GM12878 (cell line): ENCODE data around the gene PRSS50. TPM values are rescaled to one million over a fixed set of nuclear protein-coding genes. Genes with fewer than 3 reads are reported as not detected.

Experiments used
- ASH2L ChIP-seq: fragments of 300-600, 200-600 bp; sonication (generic); IDR thresholded peaks from 2 replicates; pipeline ENCODE4 v1.6.1; 2017; ENCODE audit warnings: low read depth, mild to moderate bottlenecking, borderline replicate concordance
- ATF7 ChIP-seq: fragments of 450-650 bp; IDR thresholded peaks from 2 replicates; pipeline ENCODE4 v1.6.1; 2016; ENCODE audit warnings: low read depth, mild to moderate bottlenecking
- BCLAF1 ChIP-seq: fragments of 450-650 bp; IDR thresholded peaks from 2 replicates; pipeline ENCODE4 v1.6.1; 2017; ENCODE audit warnings: antibody characterized with exemption, mild to moderate bottlenecking, moderate library complexity
- BRCA1 ChIP-seq: IDR thresholded peaks from 2 replicates; pipeline ENCODE4 v1.6.1; 2011; ENCODE audit warnings: low read depth, low read length, improper control_type of control experiment
- CREB1 ChIP-seq: IDR thresholded peaks from 2 replicates; pipeline ENCODE4 v1.6.1; 2012; ENCODE audit warnings: low read depth, mild to moderate bottlenecking, inconsistent platforms
- EGR1 ChIP-seq, 2 experiments: IDR thresholded peaks; 1 replicate in 1 of 2; 2 replicates in 1 of 2; pipeline ENCODE4 v1.6.1; 2011 to 2012; ENCODE audit warnings: low read depth in 2 of 2, low read length in 2 of 2, borderline replicate concordance in 1 of 2, mild to moderate bottlenecking in 1 of 2, moderate library complexity in 1 of 2
- EZH2 ChIP-seq: IDR thresholded peaks from 2 replicates; pipeline ENCODE4 v1.6.1; 2012; ENCODE audit warnings: low read depth, mild to moderate bottlenecking, control low read depth, inconsistent platforms, low read length, borderline replicate concordance; ENCODE audit not compliant: control insufficient read depth
- FOXM1 ChIP-seq: IDR thresholded peaks from 2 replicates; pipeline ENCODE4 v1.6.1; 2012; ENCODE audit warnings: low read depth, mild to moderate bottlenecking, inconsistent platforms, low read length, moderate library complexity
- LARP7 ChIP-seq: fragments of 450-650 bp; IDR thresholded peaks from 2 replicates; pipeline ENCODE4 v1.6.1; 2017; ENCODE audit warnings: mild to moderate bottlenecking
- MYB ChIP-seq: fragments of 150-350 bp; IDR thresholded peaks from 2 replicates; pipeline ENCODE4 v1.6.1; 2014; ENCODE audit warnings: mild to moderate bottlenecking, low read depth, low read length, borderline replicate concordance
- MYC ChIP-seq: IDR thresholded peaks from 2 replicates; pipeline ENCODE4 v1.6.1; 2011; ENCODE audit warnings: mild to moderate bottlenecking, low read length, moderate library complexity, inconsistent platforms; ENCODE audit not compliant: insufficient read depth, insufficient replicate concordance, insufficient read length, severe bottlenecking
- NKRF ChIP-seq: fragments of 450-650 bp; conservative IDR thresholded peaks from 2 replicates; pipeline ENCODE4 v1.6.1; 2017; ENCODE audit warnings: mild to moderate bottlenecking, moderate library complexity
- RBBP5 ChIP-seq: fragments of 200-600 bp; sonication (generic); conservative IDR thresholded peaks from 2 replicates; pipeline ENCODE4 v1.6.1; 2016
- RELA ChIP-seq: fragments of 450-650 bp; IDR thresholded peaks from 2 replicates; pipeline ENCODE4 v1.8.0; 2014; ENCODE audit warnings: borderline replicate concordance; ENCODE audit not compliant: partially characterized antibody
- SP1 ChIP-seq: IDR thresholded peaks from one replicate; pipeline ENCODE4 v1.6.1; 2011; ENCODE audit warnings: low read depth, low read length
- TAF1 ChIP-seq: IDR thresholded peaks from 2 replicates; pipeline ENCODE4 v1.6.1; 2011; ENCODE audit warnings: mild to moderate bottlenecking, low read depth, low read length, borderline replicate concordance
- polyA plus RNA-seq, 11 experiments: library from polyadenylated mRNA; depleted of rRNA in 4 of 11; unstranded in 6 of 11; stranded (reverse) in 5 of 11; fragments of >200 nt; fragmentation: Nextera tagmentation in 4 of 11; fragmentation: Illumina TruSeq in 1 of 11; extraction: Ambion mirVana in 4 of 11; extraction: Trizol in 1 of 11; gene quantifications; 1 replicate in 1 of 11; 2 replicates in 10 of 11; pipeline versions ENCODE4 v1.2.1 to v1.2.3, GENCODE V29; 2011 to 2016; ENCODE audit warnings: inconsistent platforms in 2 of 11, missing spikeins in 2 of 11, low read depth in 1 of 11
- total RNA-seq, 4 experiments: library from RNA; depleted of rRNA in 3 of 4; stranded (reverse); fragments of >200 nt in 3 of 4; fragmentation: Illumina TruSeq in 1 of 4; extraction: Trizol in 1 of 4; gene quantifications; 2 replicates each; pipeline versions ENCODE4 v1.2.1 to v1.2.3, GENCODE V29; 2013 to 2021

The PRSS50 gene
- total and polyA plus RNA-seq, 10 of the 15 experiments (the other 5 are each of a cell fraction or from before 2014, with no cell fraction given), result 0.05 TPM; not detected in 9

- no peak for TF ChIP-seq NKRF
- TF ChIP-seq MYC, result no peak
- no peak for TF ChIP-seq ASH2L
- TF ChIP-seq EZH2, result no peak
- no peak for TF ChIP-seq EGR1 (IDR thresholded peaks at IDR 0.05; ENCODE audit: borderline replicate concordance in 1 of 2, low read depth in 2 of 2, low read length in 2 of 2)
- TF ChIP-seq BRCA1, result no peak
- TF ChIP-seq RBBP5, result no peak
- TF ChIP-seq FOXM1, result no peak
- TF ChIP-seq CREB1, result no peak
- TF ChIP-seq BCLAF1, result no peak
- TF ChIP-seq MYB, result no peak
- no peak for TF ChIP-seq ATF7
- TF ChIP-seq LARP7, result no peak
- no peak for TF ChIP-seq TAF1
- no peak for TF ChIP-seq SP1
- no peak for TF ChIP-seq RELA
Measured at GRCh38 chr3:46710671-46711295, 6.9 kb downstream of the PRSS50 start (continued).
